GM10847 (cell line): Measurements from ENCODE around the gene PSD.

Experiments
- POLR2A ChIP-seq: IDR thresholded peaks from 2 replicates; pipeline ENCODE4 v1.6.1; 2011; ENCODE audit not compliant: insufficient read length; ENCODE audit errors: extremely low read depth

The PSD gene

GRCh38 chr10:102358712-102359382 is 59.7 kb downstream of the PSD start:
- no peak for TF ChIP-seq POLR2A

DNA sequence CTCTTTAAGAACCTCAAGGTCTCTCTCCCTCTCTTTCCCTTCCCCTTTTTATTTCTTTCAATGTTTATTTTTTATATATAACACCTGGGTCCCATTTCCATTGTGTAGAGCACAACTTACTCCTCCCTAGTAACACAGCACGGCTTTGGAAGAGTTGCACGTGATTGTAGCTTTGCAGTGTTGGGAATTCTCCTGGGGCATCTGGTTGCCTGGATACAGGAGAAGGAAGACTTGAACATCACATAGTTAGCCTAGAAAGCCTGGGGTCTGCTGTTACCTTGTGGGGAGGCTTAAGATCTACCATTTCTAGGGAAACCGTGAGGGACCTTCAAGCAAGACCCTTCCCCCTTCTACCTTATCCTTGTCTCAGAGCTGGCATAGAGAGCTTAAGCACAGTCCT is 64.1 kb downstream of the PSD start:
- TF ChIP-seq POLR2A, result no peak
